ENCODE data around the gene SLC25A1.
A peak's percentile ranks its signal among the peaks of the same experiment; 100 is the strongest.
"Not testable (repeated sequence)": the region's sequence is repeated elsewhere in the genome, so short reads cannot be mapped to it uniquely, and the experiment has no call there.

SLC25A1 gene

GRCh38 chr22:19156109-19156508 lies 22.4 kb downstream of the SLC25A1 start:
- not testable (repeated sequence) for DNase-seq

DNA sequence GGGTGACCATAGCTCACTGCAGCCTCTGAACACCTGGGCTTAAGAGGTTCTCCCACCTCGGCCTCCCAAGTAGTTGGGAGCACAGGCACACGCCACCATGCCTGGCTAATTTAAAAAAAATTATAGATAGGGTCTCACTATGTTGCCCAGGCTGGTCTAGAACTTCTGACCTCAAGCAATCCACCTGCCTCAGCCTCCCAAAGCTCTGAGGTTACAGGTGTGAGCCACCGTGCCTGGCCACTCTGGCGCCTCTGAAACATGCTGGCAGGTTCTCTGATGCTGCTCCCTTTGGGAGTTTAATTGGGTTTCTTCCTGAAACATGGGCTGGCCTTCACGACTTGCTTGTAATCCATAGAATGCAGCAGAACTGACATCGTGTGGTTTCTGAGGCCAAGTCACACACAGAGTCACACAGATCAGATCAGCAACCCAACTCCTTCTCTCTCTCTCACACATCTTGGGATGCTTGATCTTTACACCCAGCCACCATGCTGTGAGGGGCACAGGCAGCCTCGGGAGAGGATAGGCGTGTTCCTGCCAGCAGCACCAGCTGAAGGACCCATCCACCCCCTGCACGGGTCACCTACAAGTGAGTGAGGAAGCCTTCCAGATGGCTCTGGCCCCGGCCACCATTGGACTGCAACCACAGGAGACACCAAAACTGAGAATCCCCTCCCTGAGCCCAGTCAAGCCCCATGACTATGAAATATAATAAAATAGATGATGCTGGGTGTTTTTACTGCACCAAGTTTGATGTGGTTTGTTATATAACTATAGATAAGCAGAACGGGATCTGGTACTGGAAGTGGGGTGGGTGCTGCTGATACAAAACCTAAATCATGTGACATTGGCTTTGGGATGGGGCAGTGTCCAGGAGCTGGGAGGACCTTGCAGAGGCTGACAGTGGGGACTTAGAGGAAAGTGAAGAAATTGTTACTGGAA lies 25.3 kb downstream of the SLC25A1 start:
- DNase-seq = no peak

DNA sequence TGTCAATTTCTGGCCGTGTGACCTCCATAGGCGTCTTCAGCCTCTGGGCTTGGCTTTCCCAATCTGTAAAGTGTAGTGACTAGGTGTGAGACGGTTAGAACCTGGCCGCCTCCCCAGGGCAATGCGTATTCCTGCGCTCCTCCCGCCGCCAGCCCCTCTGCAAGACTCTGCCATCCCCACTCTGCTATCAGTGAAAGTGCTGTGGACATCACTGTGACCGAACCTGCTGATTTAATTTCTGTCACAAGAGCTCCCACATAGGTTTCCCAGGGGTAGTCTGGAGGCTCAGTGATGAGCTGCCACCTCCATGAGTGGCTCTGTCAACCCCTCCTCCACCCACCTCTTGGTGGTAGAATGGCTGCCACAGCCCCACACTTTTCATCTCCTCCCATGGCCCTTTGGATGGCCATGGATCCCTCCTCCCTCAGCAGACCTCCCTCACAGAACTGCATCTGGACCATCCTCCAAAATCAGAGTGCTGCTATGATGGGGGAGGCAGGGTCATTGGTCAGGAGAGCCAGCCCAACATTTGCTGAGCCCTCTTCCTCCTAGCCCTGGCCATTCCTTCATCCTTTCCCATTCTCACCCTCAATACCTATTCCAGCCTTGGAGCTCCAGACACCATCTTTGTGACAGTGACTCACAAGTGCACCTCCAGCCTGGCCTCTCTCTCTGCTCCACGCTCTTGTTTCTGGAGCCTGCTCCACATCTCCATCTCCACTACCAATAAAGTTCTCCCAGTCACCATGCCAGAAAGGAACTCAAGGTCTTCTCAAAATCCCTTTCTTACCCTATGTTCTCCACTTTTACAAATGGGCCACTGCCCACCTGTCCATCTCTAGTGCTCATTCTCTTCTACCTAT lies 27.0 kb downstream of the SLC25A1 start:
- DNase-seq = no peak

- no peak for DNase-seq
Observed at GRCh38 chr22:19150482-19151328, 27.8 kb downstream of the SLC25A1 start.

GRCh38 chr22:19149991-19150390 lies 28.5 kb downstream of the SLC25A1 start, which contains the start of gene GSC2:
Gene GSC2 (minus strand): TSS chr22:19150292. CDS start chr22:19150283, 9 bp downstream.
- no peak for DNase-seq

DNA sequence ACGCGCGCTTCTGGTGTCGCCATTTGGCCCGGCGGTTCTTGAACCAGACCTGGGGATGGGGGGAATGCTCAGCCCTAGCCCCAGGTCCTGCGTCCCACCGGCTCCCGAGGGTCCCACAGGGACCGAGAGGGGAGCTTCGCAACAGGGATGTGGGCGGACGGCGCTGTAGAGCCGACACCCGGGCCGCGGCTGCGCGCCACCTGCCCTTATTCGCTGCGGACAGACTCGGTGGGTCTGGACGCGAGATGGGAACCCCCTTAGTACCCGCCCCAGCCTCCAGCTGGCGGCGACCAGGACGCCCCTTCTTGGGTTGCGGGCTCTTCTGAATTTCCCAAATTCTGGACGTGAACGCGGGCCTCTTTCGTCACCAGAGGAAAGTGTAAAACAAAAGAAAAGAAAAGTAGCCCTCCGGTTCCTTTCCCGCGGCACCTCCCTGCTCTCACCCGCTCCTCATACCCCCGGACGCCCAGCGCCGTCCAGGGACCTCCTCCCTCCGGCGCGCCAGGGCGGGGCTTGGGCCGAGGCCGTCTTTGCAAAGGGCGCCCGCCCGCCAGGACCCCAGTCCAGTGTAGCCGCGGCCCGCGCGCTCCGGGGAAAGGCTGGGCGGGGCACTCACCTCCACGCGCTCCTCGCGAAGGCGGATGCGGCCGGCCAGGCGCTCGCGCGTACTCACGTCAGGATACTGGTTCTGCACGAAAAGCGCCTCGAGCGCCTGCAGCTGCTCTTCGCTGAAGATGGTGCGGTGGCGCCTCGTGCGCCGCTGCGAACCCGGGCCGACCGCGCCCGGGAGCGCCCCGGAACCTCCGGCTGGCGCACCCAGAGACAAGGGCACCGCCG lies 29.3 kb downstream of the SLC25A1 start:
- peak; percentile 34 for DNase-seq

DNA sequence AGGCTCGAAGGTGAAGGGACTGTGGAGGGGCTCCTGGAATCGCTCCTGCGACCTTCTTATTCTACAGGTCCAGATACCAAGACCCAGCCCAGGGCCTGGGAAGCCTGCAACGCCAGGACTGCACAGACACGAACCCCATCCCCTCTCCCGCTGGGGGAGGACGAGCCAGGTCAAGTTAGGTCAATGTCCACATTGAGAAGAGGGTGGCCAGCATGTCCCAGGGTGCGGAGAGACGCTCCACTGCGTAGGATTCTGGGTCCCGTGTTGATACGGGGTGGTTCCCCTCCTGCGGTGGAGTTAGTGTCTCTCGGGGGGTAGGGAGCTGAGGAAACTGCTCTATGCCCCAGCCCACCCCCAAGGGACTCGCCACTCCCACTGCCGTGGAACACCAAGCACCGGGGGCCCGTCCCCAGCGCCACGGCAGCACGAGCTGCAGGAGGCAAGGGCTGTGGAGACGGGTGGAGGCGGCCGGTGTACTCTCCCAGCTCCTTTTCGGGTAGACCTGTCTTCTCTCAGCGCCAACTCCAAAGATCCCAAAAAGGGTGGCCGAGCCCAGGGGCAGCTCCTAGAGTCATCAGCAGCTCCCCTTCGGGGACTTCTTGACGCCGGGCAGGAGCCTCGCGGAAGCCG lies 30.0 kb downstream of the SLC25A1 start:
- DNase-seq = no peak

DNA sequence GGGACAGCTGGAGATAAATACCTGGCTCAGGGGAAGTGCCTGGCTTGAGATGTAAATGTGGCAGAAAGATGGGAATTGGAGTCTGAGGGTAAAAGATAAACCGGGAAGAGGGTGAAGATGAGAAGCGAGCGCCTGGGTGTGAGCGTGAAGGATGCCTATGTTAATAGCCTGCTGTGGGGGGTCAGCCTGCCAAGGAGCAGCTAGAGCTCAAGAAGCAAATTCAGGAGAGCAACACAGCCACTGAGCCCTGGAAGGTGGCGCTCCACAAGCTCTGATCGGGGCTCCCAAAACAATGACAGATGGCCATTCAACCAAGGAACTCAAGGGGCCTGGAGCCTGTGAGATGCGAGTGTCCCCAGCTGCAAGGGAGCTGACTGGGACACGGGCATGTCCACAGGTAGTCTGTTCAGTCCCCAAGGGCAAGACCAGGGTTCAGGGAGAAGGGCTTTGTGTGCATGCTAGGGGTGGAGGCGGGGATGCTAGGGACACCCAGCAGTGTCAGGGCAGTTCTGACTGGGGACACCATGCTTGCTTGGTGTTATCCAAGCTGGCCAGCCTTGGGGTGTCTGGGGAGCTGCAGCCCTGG lies 31.2 kb downstream of the SLC25A1 start:
- DNase-seq = no peak

DNA sequence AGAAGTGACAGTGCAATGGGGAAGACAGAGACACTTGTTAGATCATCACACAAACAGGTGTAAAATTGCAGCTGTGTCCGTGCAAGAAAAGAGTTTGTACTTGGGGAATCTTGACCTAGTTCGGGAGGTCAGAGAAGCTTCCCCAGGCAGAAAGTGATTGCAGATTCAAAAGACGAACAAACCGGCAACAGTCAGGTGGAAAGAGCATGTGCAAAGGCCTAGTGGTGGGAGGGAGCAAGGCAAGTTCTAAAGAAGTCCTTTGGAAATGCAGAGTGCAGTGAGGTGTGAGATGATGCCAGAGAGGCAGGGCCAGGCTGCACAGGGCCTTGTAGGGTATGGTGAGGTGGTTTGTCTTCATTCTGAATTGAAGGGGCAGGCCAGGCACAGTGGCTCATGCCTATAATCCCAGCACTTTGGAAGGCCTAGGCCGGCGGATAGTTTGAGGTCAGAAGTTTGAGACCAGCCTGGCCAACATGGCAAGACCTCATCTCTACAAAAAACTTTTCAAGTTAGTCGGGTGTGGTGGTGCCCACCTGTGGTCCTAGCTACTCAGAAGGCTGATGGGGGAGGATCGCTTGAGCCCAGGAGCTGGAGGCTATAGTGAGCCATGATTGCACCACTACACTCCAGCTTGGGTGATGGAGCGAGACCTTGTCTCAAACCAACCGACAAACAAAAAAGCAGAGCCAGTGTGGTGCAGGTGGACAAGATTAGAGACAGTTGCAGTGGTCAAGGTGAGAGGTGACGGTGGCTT lies 32.1 kb downstream of the SLC25A1 start:
- DNase-seq = no peak

GRCh38 chr22:19143967-19144400 lies 34.6 kb downstream of the SLC25A1 start:
- peak; percentile 13 for DNase-seq

GRCh38 chr22:19143212-19143611 lies 35.3 kb downstream of the SLC25A1 start:
- DNase-seq = no peak

DNA sequence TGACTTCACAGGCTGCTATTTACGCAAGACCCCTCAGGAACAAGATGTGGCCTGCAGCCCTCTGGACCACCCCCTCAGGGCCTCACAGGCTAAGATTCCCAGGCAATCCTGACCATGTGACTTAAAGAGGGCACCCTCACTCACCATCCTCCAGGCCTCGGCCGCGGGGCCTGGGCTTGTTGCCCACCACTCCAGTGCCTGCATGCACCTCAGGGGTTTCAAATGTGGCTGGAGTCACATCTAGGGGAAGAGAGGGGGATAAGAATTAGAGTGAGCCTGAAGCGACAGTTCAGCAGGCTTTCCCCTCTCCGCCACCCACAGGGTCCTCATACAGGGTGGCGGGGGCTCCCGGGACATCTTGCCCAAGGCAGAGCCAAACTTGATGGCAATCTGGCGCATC lies 36.1 kb downstream of the SLC25A1 start:
- DNase-seq = no peak

GRCh38 chr22:19139974-19140373 lies 38.6 kb downstream of the SLC25A1 start:
- DNase-seq = no peak

- no peak for DNase-seq
Observed at GRCh38 chr22:19139001-19139356, 39.6 kb downstream of the SLC25A1 start.

DNA sequence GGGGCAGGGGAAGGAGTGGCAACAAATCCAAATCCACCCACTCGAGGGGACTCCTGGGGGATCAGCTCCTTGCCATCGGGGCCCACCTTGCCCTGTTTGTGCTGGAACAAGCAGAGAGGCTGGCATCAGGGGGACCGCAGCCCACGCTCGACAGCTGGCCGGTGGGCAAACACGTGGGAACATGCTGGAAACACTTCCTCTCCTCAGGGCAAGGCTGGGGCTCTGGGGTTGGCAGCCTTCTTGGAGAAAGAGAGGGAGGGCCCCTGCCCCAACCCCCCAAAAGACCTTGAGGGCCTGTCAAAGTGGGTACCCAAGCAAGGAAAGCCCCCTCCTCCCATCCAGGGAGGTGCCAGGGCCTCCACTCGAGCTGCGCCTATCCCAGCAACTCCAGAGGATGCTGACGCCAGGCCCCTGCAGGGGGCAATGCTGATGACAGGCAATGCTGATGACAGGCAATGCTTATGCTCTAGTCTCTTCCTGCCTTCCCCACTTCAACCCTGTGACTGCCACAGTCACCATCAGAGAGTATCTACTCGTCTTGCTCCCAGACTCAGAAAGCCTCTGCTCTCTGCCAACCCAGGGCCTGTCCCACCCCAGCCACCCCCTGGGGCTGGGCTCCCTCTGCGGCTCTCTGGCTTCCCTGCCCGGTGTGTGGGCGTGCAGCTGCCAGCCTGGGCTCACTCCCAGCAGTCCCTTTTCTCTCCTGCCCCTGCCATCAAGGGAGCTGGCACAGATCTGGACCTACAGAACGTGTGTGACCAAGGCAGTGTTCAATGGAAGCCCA lies 40.1 kb downstream of the SLC25A1 start:
- DNase-seq = no peak

- no peak for DNase-seq
Observed at GRCh38 chr22:19137384-19138216, 40.9 kb downstream of the SLC25A1 start.

- no peak for DNase-seq
Observed at GRCh38 chr22:19136915-19137314, 41.6 kb downstream of the SLC25A1 start.

DNA sequence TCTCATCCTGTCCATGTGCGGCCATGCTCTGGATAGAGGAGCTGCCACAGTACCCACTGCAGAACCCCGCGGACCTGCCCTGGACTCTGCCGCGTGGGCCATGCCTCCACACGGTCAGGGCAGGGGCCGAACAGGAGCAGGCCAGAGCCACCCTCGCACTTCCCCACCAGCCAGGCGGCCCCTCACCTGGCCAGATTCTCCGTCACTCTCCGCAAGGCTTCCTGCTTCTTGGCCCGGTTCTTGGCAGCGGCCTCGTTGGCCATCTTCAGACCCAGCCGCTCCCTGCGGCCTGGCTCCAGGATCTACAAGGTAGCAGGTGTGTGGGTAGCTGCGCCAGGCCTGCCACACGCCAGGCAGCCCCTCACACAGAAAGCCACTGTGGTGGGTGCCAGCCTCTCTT lies 43.7 kb downstream of the SLC25A1 start:
- no peak for DNase-seq
